Measurements from ENCODE around the gene ZNF138.

The ZNF138 gene

GRCh38 chr7:64875658-64876406, 81.6 kb downstream of the ZNF138 start:
- DNase-seq (ENCODE audit: low read depth in 3 of 3), result no peak

- peak; percentile 43 to 68 (median 55) for DNase-seq (ENCODE audit: low read depth in 3 of 3)
Observed at GRCh38 chr7:64876792-64877713, 82.8 kb downstream of the ZNF138 start.

- no peak for DNase-seq (ENCODE audit: low read depth in 3 of 3)
Observed at GRCh38 chr7:64877714-64878610, 83.7 kb downstream of the ZNF138 start.

GRCh38 chr7:64878684-64879083, 84.5 kb downstream of the ZNF138 start:
- DNase-seq (ENCODE audit: low read depth in 3 of 3), result no peak

- DNase-seq (ENCODE audit: low read depth in 3 of 3), result no peak
Observed at GRCh38 chr7:64879086-64879730, 85.0 kb downstream of the ZNF138 start.

- DNase-seq (ENCODE audit: low read depth in 3 of 3), result no peak
Observed at GRCh38 chr7:64879800-64880199, 85.6 kb downstream of the ZNF138 start.

GRCh38 chr7:64880322-64881297, 86.4 kb downstream of the ZNF138 start:
- no peak for DNase-seq (ENCODE audit: low read depth in 3 of 3)

GRCh38 chr7:64881461-64882287, 87.4 kb downstream of the ZNF138 start:
- DNase-seq (ENCODE audit: low read depth in 3 of 3), result no peak

GRCh38 chr7:64882341-64883112, 88.3 kb downstream of the ZNF138 start:
- peak in 1 of 3 donors; percentile 17 for DNase-seq (ENCODE audit: low read depth in 3 of 3)

Measured in stimulated activated CD4-positive, alpha-beta T cell treated with anti-CD3 and anti-CD28 coated beads, TNF-alpha, amount 100 ng/mL, for 48 hours (primary cell).